ENCODE results near the gene EP400.
"Not testable (repeated sequence)": the region's sequence is repeated elsewhere in the genome, so short reads cannot be mapped to it uniquely, and the experiment has no call there.

EP400 gene

GRCh38 chr12:132100306-132101065 is 150.7 kb downstream of the EP400 start:
- H3K4me1 Mint-ChIP-seq: peaks cover 8% of the 10 kb centered on the region
- no peak for DNase-seq
- H3K36me3 Mint-ChIP-seq (ENCODE audit: low read depth): peaks cover 31% of the 10 kb centered on the region
- no peak overlapping the region for H3K4me3 Mint-ChIP-seq
- no peaks in the 10 kb centered on the region for H3K27me3 Mint-ChIP-seq
- H3K9me3 Mint-ChIP-seq: peaks cover 10% of the 10 kb centered on the region
- no peak overlapping the region for H3K27ac Mint-ChIP-seq
- ATAC-seq: no peak

GRCh38 chr12:132102297-132102696 is 152.6 kb downstream of the EP400 start:
- no peaks in the 10 kb centered on the region for H3K27me3 Mint-ChIP-seq
- H3K27ac Mint-ChIP-seq: no peak overlapping the region
- H3K36me3 Mint-ChIP-seq (ENCODE audit: low read depth): peaks cover 19% of the 10 kb centered on the region
- no peak for DNase-seq
- H3K4me3 Mint-ChIP-seq: no peak overlapping the region
- H3K9me3 Mint-ChIP-seq: no peaks in the 10 kb centered on the region
- H3K4me1 Mint-ChIP-seq: no peaks in the 10 kb centered on the region
- ATAC-seq: no peak

- H3K27ac Mint-ChIP-seq, H3K27me3 Mint-ChIP-seq, DNase-seq, ATAC-seq, H3K4me3 Mint-ChIP-seq, H3K4me1 Mint-ChIP-seq, H3K9me3 Mint-ChIP-seq: not testable (repeated sequence)
- peaks cover 18% of the 10 kb centered on the region for H3K36me3 Mint-ChIP-seq (ENCODE audit: low read depth)
Observed at GRCh38 chr12:132103072-132103471, 153.3 kb downstream of the EP400 start.

- no peaks in the 10 kb centered on the region for H3K9me3 Mint-ChIP-seq
- no peak overlapping the region for H3K27ac Mint-ChIP-seq
- H3K27me3 Mint-ChIP-seq: no peaks in the 10 kb centered on the region
- H3K4me3 Mint-ChIP-seq: no peak overlapping the region
- H3K36me3 Mint-ChIP-seq (ENCODE audit: low read depth): peaks cover 18% of the 10 kb centered on the region
- ATAC-seq: no peak
- H3K4me1 Mint-ChIP-seq: no peaks in the 10 kb centered on the region
- DNase-seq: no peak
Observed at GRCh38 chr12:132103542-132104308, 154.0 kb downstream of the EP400 start.

GRCh38 chr12:132105467-132105866 is 155.7 kb downstream of the EP400 start:
- H3K36me3 Mint-ChIP-seq (ENCODE audit: low read depth): peaks cover 23% of the 10 kb centered on the region
- no peaks in the 10 kb centered on the region for H3K9me3 Mint-ChIP-seq
- no peaks in the 10 kb centered on the region for H3K4me1 Mint-ChIP-seq
- no peak overlapping the region for H3K27ac Mint-ChIP-seq
- no peaks in the 10 kb centered on the region for H3K27me3 Mint-ChIP-seq
- DNase-seq (no peak), ATAC-seq (no peak)
- no peak overlapping the region for H3K4me3 Mint-ChIP-seq

- no peaks in the 10 kb centered on the region for H3K4me1 Mint-ChIP-seq
- H3K27me3 Mint-ChIP-seq: no peaks in the 10 kb centered on the region
- H3K36me3 Mint-ChIP-seq (ENCODE audit: low read depth): peaks cover 27% of the 10 kb centered on the region
- ATAC-seq (no peak), DNase-seq (no peak)
- H3K4me3 Mint-ChIP-seq: no peak overlapping the region
- no peaks in the 10 kb centered on the region for H3K9me3 Mint-ChIP-seq
- H3K27ac Mint-ChIP-seq: no peak overlapping the region
Observed at GRCh38 chr12:132106921-132107320, 157.2 kb downstream of the EP400 start.

- no peak overlapping the region for H3K27ac Mint-ChIP-seq
- H3K36me3 Mint-ChIP-seq (ENCODE audit: low read depth): peaks cover 27% of the 10 kb centered on the region
Observed at GRCh38 chr12:132108211-132108832, 158.6 kb downstream of the EP400 start.

GRCh38 chr12:132109741-132110140 is 160.0 kb downstream of the EP400 start:
- no peak overlapping the region for H3K27ac Mint-ChIP-seq
- H3K27me3 Mint-ChIP-seq: no peaks in the 10 kb centered on the region
- H3K4me3 Mint-ChIP-seq: no peak overlapping the region
- no peak for ATAC-seq
- H3K4me1 Mint-ChIP-seq: no peaks in the 10 kb centered on the region
- no peak for DNase-seq
- no peaks in the 10 kb centered on the region for H3K9me3 Mint-ChIP-seq
- H3K36me3 Mint-ChIP-seq (ENCODE audit: low read depth): peaks cover 30% of the 10 kb centered on the region

More at GRCh38 chr12:132108211-132108832, 158.6 kb downstream of the EP400 start:
- Mint-ChIP-seq H3K4me3 (no peak overlapping the region), H3K27me3 (no peaks in the 10 kb centered on the region), H3K9me3 (no peaks in the 10 kb centered on the region), H3K4me1 (no peaks in the 10 kb centered on the region)
- ATAC-seq (no peak), DNase-seq (no peak)

- DNase-seq: no peak
- no peaks in the 10 kb centered on the region for H3K4me1 Mint-ChIP-seq
- no peak for ATAC-seq
- H3K36me3 Mint-ChIP-seq (ENCODE audit: low read depth): peaks cover 28% of the 10 kb centered on the region
- no peak overlapping the region for H3K4me3 Mint-ChIP-seq
- no peaks in the 10 kb centered on the region for H3K27me3 Mint-ChIP-seq
- H3K9me3 Mint-ChIP-seq: no peaks in the 10 kb centered on the region
- H3K27ac Mint-ChIP-seq: no peak overlapping the region
Observed at GRCh38 chr12:132110677-132111076, 160.9 kb downstream of the EP400 start.

GRCh38 chr12:132111654-132112304 is 162.0 kb downstream of the EP400 start:
- H3K36me3 Mint-ChIP-seq (ENCODE audit: low read depth): peaks cover 25% of the 10 kb centered on the region
- H3K27ac Mint-ChIP-seq: no peak overlapping the region
- H3K4me3 Mint-ChIP-seq: no peak overlapping the region
- H3K9me3 Mint-ChIP-seq: no peaks in the 10 kb centered on the region
- DNase-seq (no peak), ATAC-seq (no peak)
- no peaks in the 10 kb centered on the region for H3K4me1 Mint-ChIP-seq
- no peaks in the 10 kb centered on the region for H3K27me3 Mint-ChIP-seq

GRCh38 chr12:132114667-132115066 is 164.9 kb downstream of the EP400 start:
- H3K36me3 Mint-ChIP-seq (ENCODE audit: low read depth): peaks cover 13% of the 10 kb centered on the region
- H3K4me1 Mint-ChIP-seq: no peaks in the 10 kb centered on the region
- no peak overlapping the region for H3K4me3 Mint-ChIP-seq
- no peak for DNase-seq
- no peak for ATAC-seq
- no peak overlapping the region for H3K27ac Mint-ChIP-seq
- H3K27me3 Mint-ChIP-seq: no peaks in the 10 kb centered on the region
- no peaks in the 10 kb centered on the region for H3K9me3 Mint-ChIP-seq

- Mint-ChIP-seq H3K4me1 (no peaks in the 10 kb centered on the region), H3K4me3 (no peak overlapping the region), H3K27ac (no peak overlapping the region), H3K36me3 (ENCODE audit: low read depth) (peaks cover 11% of the 10 kb centered on the region), H3K9me3 (no peaks in the 10 kb centered on the region), H3K27me3 (no peaks in the 10 kb centered on the region)
- ATAC-seq (no peak), DNase-seq (no peak)
Observed at GRCh38 chr12:132115500-132115899, 165.8 kb downstream of the EP400 start.

GRCh38 chr12:132116709-132117557 is 167.2 kb downstream of the EP400 start:
- Mint-ChIP-seq H3K4me3 (no peak overlapping the region), H3K36me3 (ENCODE audit: low read depth) (peaks cover 5% of the 10 kb centered on the region), H3K27me3 (no peaks in the 10 kb centered on the region), H3K4me1 (no peaks in the 10 kb centered on the region), H3K9me3 (no peaks in the 10 kb centered on the region), H3K27ac (no peak overlapping the region)
- no peak for ATAC-seq
- DNase-seq: no peak

- Mint-ChIP-seq H3K4me1 (no peaks in the 10 kb centered on the region), H3K9me3 (no peaks in the 10 kb centered on the region), H3K27ac (no peak overlapping the region), H3K36me3 (ENCODE audit: low read depth) (peaks cover 5% of the 10 kb centered on the region), H3K27me3 (no peaks in the 10 kb centered on the region), H3K4me3 (no peak overlapping the region)
- ATAC-seq (peak; percentile 53), DNase-seq (no peak)
Observed at GRCh38 chr12:132117558-132117875, 167.8 kb downstream of the EP400 start.

Data from activated naive CD8-positive, alpha-beta T cell treated with anti-CD3 and anti-CD28 coated beads, Interleukin-2, amount 50 U/mL, for 24 hours (primary cell).